Ovary (tissue), 9 donors: ENCODE data around the gene NR3C2. TPM values are rescaled to one million over a fixed set of nuclear protein-coding genes. Genes with fewer than 3 reads are reported as not detected.

Experiments
- DNase-seq, 5 donors: peaks; one replicate each; pipeline ENCODE4 v3.0.0-alpha.2; 2019 to 2020
- H3K27ac ChIP-seq, 2 donors: fragments of 200-600 bp; one replicate each; pipeline versions ENCODE4 v1.5.1 to v1.8.0; 2019 to 2022
- H3K27me3 ChIP-seq: fragments of 200-600 bp; one replicate; pipeline ENCODE4 v1.8.0; 2022
- H3K36me3 ChIP-seq: fragments of 200-600 bp; sonication (generic); one replicate; pipeline ENCODE4 v1.5.1; 2019
- H3K4me1 ChIP-seq: one replicate; pipeline ENCODE4 v1.8.1; 2013; ENCODE audit warnings: mild to moderate bottlenecking, moderate library complexity; ENCODE audit not compliant: insufficient read depth
- H3K4me3 ChIP-seq: fragments of 200-600 bp; sonication (generic); one replicate; pipeline ENCODE4 v1.5.1; 2017
- H3K9me3 ChIP-seq, 2 donors: fragments of 200-600 bp in 1 of 2; sonication (generic) in 1 of 2; one replicate each; pipeline versions ENCODE4 v1.5.1 to v1.8.1; 2013 to 2019; ENCODE audit warnings: mild to moderate bottlenecking in 1 of 2, moderate library complexity in 1 of 2
- EP300 ChIP-seq: sonication (generic); formaldehyde crosslinking; IDR thresholded peaks from one replicate; pipeline ENCODE4 v1.6.1; 2017; ENCODE audit warnings: antibody characterized with exemption
- POLR2A ChIP-seq: fragments of 450-650 bp; IDR thresholded peaks from one replicate; pipeline ENCODE4 v1.6.1; 2017; ENCODE audit warnings: antibody characterized with exemption, mild to moderate bottlenecking, moderate library complexity
- WGBS, 3 donors: extraction: QIAGEN DNeasy Blood & Tissue Kit in 1 of 3; methylation state at CpG; one replicate each; pipeline versions ENCODE4 v1.1.5 to v1.1.7; 2013 to 2017; 5-methylcytosine and 5-hydroxymethylcytosine counted together
- intact Hi-C, 4 donors: fragments of 100-400 bp; cut with DNase I; formaldehyde crosslinking; loops; one replicate each; pipeline versions ENCODE4 v1.11.0 to v1.15.1; 2022 to 2023
- polyA plus RNA-seq, 2 donors: library from polyadenylated mRNA; stranded (reverse); fragments of 200-250 nt in 1 of 2; fragments of 350-450 nt in 1 of 2; fragmentation: Illumina TruSeq in 1 of 2; extraction: RNeasy Lipid Tissue Mini Kit (QIAGEN cat#74804) in 1 of 2; gene quantifications; one replicate each; pipeline ENCODE4 v1.2.3, GENCODE V29; 2013 to 2014
- total RNA-seq, 7 donors: library from RNA; depleted of rRNA in 2 of 7; stranded (reverse); fragments of >200 nt in 2 of 7; fragmentation: NEBNext Ultra II Directional in 3 of 7; extraction: Animal tissue kit (Norgen Biotek cat#: 25700) in 3 of 7; gene quantifications; one replicate each; pipeline versions ENCODE4 v1.1.0 to v1.2.4, GENCODE V29; 2016 to 2023
- TF ChIP-seq, protein P1 (sequence below), 3 donors: fragments of 450-650 bp in 2 of 3; fragments of 200-600 bp in 1 of 3; IDR thresholded peaks; one replicate each; pipeline versions ENCODE4 v1.5.1 to v1.8.0; 2016 to 2022; ENCODE audit warnings: antibody characterized with exemption in 3 of 3, mild to moderate bottlenecking in 1 of 3
- donor health status: DM: no; HTN: no; CAD: no; lungs with moderate emphysema.
- donor health status: DM: no; HTN: no; CAD: no.
- donor health status: Bipolar disorder and iron deficiency.
- donor health status: DM: yes; HTN: yes; CAD: no.
- donor health status: DM: no; HTN: no; CAD: no.
- donor health status: DM: yes; HTN: yes; CAD: no.

The NR3C2 gene
- total and polyA plus RNA-seq, 9 donors = 6.8 to 37.5 (median 22.9) TPM

DNA sequence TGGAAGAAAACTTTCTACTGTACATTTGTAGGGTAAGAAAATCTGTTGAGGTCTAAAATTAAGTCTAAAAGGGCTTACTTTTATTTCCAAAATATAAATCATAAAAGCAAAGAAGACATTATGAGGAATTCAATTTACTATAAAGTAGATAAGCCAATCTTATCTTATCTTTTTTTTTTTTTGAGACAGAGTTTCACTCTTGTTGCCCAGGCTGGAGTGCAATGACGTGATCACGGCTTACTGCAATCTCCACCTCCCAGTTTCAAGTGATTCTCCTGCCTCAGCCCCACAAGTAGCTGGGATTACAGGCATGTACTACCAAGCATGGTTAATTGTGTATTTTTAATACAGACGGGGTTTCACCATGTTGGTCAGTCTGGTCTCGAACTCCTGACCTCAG is 166.9 kb downstream of the NR3C2 start:
- no peaks in the 10 kb centered on the region for H3K9me3 ChIP-seq
- intact Hi-C loops = no loop called here
- no peak for DNase-seq

DNA sequence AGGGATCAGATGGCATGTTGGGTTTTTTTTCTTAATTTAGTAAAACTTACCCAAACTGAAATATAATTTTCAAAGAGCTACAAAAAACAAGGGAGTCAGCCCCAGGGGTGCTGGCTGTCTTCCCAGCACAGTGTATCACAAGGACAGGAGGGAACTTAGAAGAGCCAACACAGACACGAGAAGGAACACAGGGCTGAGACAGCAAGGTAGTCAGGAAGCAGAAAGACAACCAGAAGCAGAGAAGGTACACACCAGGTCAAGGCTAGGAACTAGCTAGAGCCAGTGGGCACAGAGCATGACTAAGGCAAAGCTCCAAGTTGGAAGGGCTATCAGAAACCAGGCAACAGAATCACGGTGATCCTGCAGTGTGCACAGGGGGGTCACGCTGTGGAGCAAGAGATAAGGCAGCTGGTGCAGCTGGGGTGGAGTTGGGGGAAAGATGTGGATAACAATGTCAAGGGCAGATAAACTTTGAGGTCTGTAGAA is 168.7 kb downstream of the NR3C2 start:
- Histone ChIP-seq H3K27me3 (no peaks in the 10 kb centered on the region), H3K9me3 (no peaks in the 10 kb centered on the region), H3K4me1 (peaks cover 4% of the 10 kb centered on the region), H3K27ac (peak overlapping the region in 1 of 2 donors; percentile 9), H3K4me3 (no peak overlapping the region), H3K36me3 (no peaks in the 10 kb centered on the region)
- TF ChIP-seq POLR2A (no peak), EP300 (no peak)
- TF ChIP-seq, protein P1, sequence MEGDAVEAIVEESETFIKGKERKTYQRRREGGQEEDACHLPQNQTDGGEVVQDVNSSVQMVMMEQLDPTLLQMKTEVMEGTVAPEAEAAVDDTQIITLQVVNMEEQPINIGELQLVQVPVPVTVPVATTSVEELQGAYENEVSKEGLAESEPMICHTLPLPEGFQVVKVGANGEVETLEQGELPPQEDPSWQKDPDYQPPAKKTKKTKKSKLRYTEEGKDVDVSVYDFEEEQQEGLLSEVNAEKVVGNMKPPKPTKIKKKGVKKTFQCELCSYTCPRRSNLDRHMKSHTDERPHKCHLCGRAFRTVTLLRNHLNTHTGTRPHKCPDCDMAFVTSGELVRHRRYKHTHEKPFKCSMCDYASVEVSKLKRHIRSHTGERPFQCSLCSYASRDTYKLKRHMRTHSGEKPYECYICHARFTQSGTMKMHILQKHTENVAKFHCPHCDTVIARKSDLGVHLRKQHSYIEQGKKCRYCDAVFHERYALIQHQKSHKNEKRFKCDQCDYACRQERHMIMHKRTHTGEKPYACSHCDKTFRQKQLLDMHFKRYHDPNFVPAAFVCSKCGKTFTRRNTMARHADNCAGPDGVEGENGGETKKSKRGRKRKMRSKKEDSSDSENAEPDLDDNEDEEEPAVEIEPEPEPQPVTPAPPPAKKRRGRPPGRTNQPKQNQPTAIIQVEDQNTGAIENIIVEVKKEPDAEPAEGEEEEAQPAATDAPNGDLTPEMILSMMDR (IDR thresholded peaks at IDR 0.05) = no peak
- DNase-seq = peak; percentile 57 to 80 (median 75)
- 5 to 8% (median 7%) methylated on average over 3 of the region's 3 CpGs for WGBS, 3 donors
- intact Hi-C loops = no loop called here

More for the DNA sequence above, 166.9 kb downstream of the NR3C2 start:
- H3K27ac ChIP-seq = no peak overlapping the region
- 80 to 95% (median 93%) methylated on average over 4 of the region's 4 CpGs for WGBS, 3 donors
- no peaks in the 10 kb centered on the region for H3K27me3 ChIP-seq
- no peaks in the 10 kb centered on the region for H3K36me3 ChIP-seq
- TF ChIP-seq POLR2A (no peak), EP300 (no peak)
- TF ChIP-seq, protein P1 (IDR thresholded peaks at IDR 0.05) = no peak
- H3K4me1 ChIP-seq = peaks cover 4% of the 10 kb centered on the region
- H3K4me3 ChIP-seq = no peak overlapping the region

DNA sequence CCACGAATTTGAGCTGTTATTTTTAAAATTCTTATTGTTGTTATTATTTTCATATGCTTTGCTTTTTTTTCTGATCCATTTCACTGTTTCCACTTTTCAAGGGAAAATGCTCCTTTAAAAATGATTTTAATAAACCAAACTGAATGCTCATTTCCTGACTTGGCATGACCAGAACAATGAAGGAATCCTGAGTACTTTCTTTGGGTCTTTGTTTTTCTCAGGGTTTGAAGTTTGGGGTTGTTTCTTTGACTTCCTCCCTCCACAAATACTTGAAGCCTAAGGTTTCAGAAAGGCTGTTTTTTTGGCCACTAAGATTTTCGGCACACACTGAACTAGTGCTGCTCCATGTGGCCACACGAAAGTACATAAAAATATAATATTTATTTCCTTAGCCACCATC is 171.0 kb downstream of the NR3C2 start:
- WGBS, 3 donors = 50 to 69% (median 54%) methylated on average over 3 of the region's 3 CpGs
- peaks cover 4% of the 10 kb centered on the region for H3K4me1 ChIP-seq
- no peak overlapping the region for H3K27ac ChIP-seq
- intact Hi-C loops = no loop called here
- DNase-seq = no peak
- H3K36me3 ChIP-seq = no peaks in the 10 kb centered on the region
- no peak overlapping the region for H3K4me3 ChIP-seq
- no peaks in the 10 kb centered on the region for H3K9me3 ChIP-seq
- no peaks in the 10 kb centered on the region for H3K27me3 ChIP-seq
- TF ChIP-seq, protein P1 (IDR thresholded peaks at IDR 0.05) = no peak
- TF ChIP-seq POLR2A = no peak
- no peak for TF ChIP-seq EP300

DNA sequence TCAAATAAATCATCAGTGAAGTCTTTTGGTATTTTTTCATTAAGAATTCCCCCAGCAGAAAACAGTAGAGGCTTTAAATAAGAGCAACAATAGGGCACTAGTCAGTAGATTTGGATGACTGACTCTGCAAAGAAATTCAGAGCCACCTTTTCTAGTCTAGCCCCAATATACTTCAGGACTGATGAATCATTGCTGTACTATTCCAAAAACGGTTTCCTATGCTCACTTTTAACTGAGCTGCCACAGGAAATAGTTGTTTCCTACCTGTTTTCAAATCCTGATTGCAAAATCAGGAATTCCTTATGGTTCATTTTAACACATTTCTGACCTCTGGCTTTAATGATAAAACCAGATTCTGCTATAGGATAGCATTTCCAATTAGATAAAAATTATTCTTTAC is 171.6 kb downstream of the NR3C2 start:
- Histone ChIP-seq H3K27ac (no peak overlapping the region), H3K9me3 (no peaks in the 10 kb centered on the region), H3K36me3 (no peaks in the 10 kb centered on the region), H3K4me1 (peaks cover 4% of the 10 kb centered on the region), H3K4me3 (no peak overlapping the region), H3K27me3 (no peaks in the 10 kb centered on the region)
- TF ChIP-seq EP300 (no peak), POLR2A (no peak)
- TF ChIP-seq, protein P1 (IDR thresholded peaks at IDR 0.05) = no peak
- 27 to 40% (median 38%) methylated on average over 1 of the region's 1 CpG for WGBS, 3 donors
- intact Hi-C loops = no loop called here
- no peak for DNase-seq
